ENCODE results near the gene MYRIP. TPM values are rescaled to one million over a fixed set of nuclear protein-coding genes. Genes with fewer than 3 reads are reported as not detected.

Gene MYRIP
- total and polyA plus RNA-seq, 4 donors: 0.98 to 11.7 (median 6.8) TPM

DNA sequence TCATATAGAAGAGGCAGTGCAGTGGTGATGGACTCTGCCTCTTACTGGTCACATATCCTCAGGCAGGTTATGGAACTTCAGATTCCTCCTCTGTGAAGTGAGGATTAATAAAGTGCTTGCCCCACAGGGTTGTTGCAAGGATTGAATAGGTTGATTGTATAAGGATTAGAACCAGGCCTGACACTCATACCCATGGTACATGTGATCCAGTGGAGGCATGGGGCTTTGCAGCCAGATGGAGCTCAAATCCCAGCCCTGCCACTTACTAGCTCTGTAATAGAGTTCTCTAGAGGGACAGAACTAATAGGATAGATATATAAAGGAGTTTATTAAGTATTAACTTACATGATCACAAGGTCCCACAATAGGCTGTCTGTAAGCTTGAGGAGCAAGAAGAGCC lies 315.5 kb downstream of the MYRIP start:
- DNase-seq (ENCODE audit: low spot score): no peak
- no peaks in the 10 kb centered on the region for H3K9me3 ChIP-seq (ENCODE audit: control insufficient read depth in 4 of 4, low read length in 3 of 4)
- H3K4me1 ChIP-seq (ENCODE audit: control insufficient read depth in 4 of 4, insufficient read depth in 4 of 4, low read length in 3 of 4): peaks cover 0 to 4% (median 1%) of the 10 kb centered on the region in 4 donors
- H3K27me3 ChIP-seq (ENCODE audit: control insufficient read depth in 4 of 4, insufficient read depth in 4 of 4, low read length in 3 of 4): no peaks in the 10 kb centered on the region
- no peak overlapping the region for H3K9ac ChIP-seq (ENCODE audit: low read depth in 1 of 2, low read length in 2 of 2)
- no peak overlapping the region for H3K27ac ChIP-seq (ENCODE audit: low read depth in 1 of 2, low read length in 2 of 2)
- TF ChIP-seq SP1 (IDR thresholded peaks at IDR 0.05) (no peak), FOXA2 (IDR thresholded peaks at IDR 0.05) (no peak)
- TF ChIP-seq, protein P1, sequence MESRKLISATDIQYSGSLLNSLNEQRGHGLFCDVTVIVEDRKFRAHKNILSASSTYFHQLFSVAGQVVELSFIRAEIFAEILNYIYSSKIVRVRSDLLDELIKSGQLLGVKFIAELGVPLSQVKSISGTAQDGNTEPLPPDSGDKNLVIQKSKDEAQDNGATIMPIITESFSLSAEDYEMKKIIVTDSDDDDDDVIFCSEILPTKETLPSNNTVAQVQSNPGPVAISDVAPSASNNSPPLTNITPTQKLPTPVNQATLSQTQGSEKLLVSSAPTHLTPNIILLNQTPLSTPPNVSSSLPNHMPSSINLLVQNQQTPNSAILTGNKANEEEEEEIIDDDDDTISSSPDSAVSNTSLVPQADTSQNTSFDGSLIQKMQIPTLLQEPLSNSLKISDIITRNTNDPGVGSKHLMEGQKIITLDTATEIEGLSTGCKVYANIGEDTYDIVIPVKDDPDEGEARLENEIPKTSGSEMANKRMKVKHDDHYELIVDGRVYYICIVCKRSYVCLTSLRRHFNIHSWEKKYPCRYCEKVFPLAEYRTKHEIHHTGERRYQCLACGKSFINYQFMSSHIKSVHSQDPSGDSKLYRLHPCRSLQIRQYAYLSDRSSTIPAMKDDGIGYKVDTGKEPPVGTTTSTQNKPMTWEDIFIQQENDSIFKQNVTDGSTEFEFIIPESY (IDR thresholded peaks at IDR 0.05): no peak
- TF ChIP-seq, protein P2, sequence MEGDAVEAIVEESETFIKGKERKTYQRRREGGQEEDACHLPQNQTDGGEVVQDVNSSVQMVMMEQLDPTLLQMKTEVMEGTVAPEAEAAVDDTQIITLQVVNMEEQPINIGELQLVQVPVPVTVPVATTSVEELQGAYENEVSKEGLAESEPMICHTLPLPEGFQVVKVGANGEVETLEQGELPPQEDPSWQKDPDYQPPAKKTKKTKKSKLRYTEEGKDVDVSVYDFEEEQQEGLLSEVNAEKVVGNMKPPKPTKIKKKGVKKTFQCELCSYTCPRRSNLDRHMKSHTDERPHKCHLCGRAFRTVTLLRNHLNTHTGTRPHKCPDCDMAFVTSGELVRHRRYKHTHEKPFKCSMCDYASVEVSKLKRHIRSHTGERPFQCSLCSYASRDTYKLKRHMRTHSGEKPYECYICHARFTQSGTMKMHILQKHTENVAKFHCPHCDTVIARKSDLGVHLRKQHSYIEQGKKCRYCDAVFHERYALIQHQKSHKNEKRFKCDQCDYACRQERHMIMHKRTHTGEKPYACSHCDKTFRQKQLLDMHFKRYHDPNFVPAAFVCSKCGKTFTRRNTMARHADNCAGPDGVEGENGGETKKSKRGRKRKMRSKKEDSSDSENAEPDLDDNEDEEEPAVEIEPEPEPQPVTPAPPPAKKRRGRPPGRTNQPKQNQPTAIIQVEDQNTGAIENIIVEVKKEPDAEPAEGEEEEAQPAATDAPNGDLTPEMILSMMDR (IDR thresholded peaks at IDR 0.05; ENCODE audit: low read depth, low read length, missing input control): no peak
- no peak overlapping the region for H3K4me3 ChIP-seq (ENCODE audit: low read depth in 1 of 3, low read length in 3 of 3)
- H3K36me3 ChIP-seq (ENCODE audit: control insufficient read depth in 4 of 4, insufficient read depth in 3 of 4, low read depth in 1 of 4, low read length in 3 of 4): no peaks in the 10 kb centered on the region

DNA sequence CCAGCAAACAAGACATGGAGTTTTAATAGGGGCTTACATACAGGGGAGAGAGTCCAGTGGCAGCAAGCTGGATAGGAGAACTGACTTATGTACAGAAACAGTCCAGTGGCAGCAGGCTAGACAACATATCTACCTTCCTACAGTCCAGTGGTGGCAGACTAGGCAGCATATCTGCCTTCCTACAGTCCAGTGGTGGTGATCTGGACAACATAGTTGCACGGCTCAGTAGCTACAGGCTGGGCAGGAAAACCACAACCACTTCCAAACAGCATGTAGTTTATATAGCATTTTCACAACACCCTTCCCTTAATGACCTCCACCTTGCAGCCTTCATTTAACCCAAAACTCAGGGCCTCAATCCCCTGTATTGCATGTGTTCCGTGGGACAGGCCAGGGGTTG lies 318.8 kb downstream of the MYRIP start:
- no peak for DNase-seq (ENCODE audit: low spot score)
- TF ChIP-seq HNF4G (IDR thresholded peaks at IDR 0.05): no peak
- TF ChIP-seq, protein P2 (IDR thresholded peaks at IDR 0.05; ENCODE audit: low read depth, low read length, missing input control): no peak
- TF ChIP-seq FOXA1 (IDR thresholded peaks at IDR 0.05): no peak
- TF ChIP-seq FOXA2 (IDR thresholded peaks at IDR 0.05): no peak
- TF ChIP-seq, protein P1 (IDR thresholded peaks at IDR 0.05): no peak
- no peak for TF ChIP-seq NR2F2 (IDR thresholded peaks at IDR 0.05)
- TF ChIP-seq GABPA (IDR thresholded peaks at IDR 0.05 in 1 of 2, conservative IDR thresholded peaks at IDR 0.05 in 1 of 2): no peak
- TF ChIP-seq, protein P3, sequence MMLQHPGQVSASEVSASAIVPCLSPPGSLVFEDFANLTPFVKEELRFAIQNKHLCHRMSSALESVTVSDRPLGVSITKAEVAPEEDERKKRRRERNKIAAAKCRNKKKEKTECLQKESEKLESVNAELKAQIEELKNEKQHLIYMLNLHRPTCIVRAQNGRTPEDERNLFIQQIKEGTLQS (IDR thresholded peaks at IDR 0.05): no peak
- no peak for TF ChIP-seq RAD21 (IDR thresholded peaks at IDR 0.05)
- TF ChIP-seq JUND (IDR thresholded peaks at IDR 0.05): no peak
- no peak for TF ChIP-seq SP1 (IDR thresholded peaks at IDR 0.05)
- Histone ChIP-seq H3K4me1 (ENCODE audit: control insufficient read depth in 4 of 4, insufficient read depth in 4 of 4, low read length in 3 of 4) (no peaks in the 10 kb centered on the region), H3K9ac (ENCODE audit: low read depth in 1 of 2, low read length in 2 of 2) (no peak overlapping the region), H3K36me3 (ENCODE audit: control insufficient read depth in 4 of 4, insufficient read depth in 3 of 4, low read depth in 1 of 4, low read length in 3 of 4) (no peaks in the 10 kb centered on the region), H3K27ac (ENCODE audit: low read depth in 1 of 2, low read length in 2 of 2) (no peak overlapping the region), H3K4me3 (ENCODE audit: low read depth in 1 of 3, low read length in 3 of 3) (no peak overlapping the region), H3K27me3 (ENCODE audit: control insufficient read depth in 4 of 4, insufficient read depth in 4 of 4, low read length in 3 of 4) (no peaks in the 10 kb centered on the region), H3K9me3 (ENCODE audit: control insufficient read depth in 4 of 4, low read length in 3 of 4) (no peaks in the 10 kb centered on the region)
- WGBS: 90% methylated on average over 2 of the region's 2 CpGs

All from liver (tissue), 9 donors.